ENCODE results near the gene ARHGAP10.

The ARHGAP10 gene

GRCh38 chr4:148029781-148030180 is 297.9 kb downstream of the ARHGAP10 start:
- ChIA-PET POLR2A (no interaction called here), CTCF (interaction anchor here (0.8 to 1.4 kb wide), 4 partner anchors 22 to 121 kb away, joined by 3 to 4 read pairs (median 3); no protein-coding TSS in a partner anchor)
- no peak for DNase-seq (ENCODE audit: extremely low spot score)
- TF ChIP-seq, protein P1, sequence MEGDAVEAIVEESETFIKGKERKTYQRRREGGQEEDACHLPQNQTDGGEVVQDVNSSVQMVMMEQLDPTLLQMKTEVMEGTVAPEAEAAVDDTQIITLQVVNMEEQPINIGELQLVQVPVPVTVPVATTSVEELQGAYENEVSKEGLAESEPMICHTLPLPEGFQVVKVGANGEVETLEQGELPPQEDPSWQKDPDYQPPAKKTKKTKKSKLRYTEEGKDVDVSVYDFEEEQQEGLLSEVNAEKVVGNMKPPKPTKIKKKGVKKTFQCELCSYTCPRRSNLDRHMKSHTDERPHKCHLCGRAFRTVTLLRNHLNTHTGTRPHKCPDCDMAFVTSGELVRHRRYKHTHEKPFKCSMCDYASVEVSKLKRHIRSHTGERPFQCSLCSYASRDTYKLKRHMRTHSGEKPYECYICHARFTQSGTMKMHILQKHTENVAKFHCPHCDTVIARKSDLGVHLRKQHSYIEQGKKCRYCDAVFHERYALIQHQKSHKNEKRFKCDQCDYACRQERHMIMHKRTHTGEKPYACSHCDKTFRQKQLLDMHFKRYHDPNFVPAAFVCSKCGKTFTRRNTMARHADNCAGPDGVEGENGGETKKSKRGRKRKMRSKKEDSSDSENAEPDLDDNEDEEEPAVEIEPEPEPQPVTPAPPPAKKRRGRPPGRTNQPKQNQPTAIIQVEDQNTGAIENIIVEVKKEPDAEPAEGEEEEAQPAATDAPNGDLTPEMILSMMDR (IDR thresholded peaks at IDR 0.05; ENCODE audit: control extremely low read depth, extremely low read depth, low read depth, missing control alignments): no peak

DNA sequence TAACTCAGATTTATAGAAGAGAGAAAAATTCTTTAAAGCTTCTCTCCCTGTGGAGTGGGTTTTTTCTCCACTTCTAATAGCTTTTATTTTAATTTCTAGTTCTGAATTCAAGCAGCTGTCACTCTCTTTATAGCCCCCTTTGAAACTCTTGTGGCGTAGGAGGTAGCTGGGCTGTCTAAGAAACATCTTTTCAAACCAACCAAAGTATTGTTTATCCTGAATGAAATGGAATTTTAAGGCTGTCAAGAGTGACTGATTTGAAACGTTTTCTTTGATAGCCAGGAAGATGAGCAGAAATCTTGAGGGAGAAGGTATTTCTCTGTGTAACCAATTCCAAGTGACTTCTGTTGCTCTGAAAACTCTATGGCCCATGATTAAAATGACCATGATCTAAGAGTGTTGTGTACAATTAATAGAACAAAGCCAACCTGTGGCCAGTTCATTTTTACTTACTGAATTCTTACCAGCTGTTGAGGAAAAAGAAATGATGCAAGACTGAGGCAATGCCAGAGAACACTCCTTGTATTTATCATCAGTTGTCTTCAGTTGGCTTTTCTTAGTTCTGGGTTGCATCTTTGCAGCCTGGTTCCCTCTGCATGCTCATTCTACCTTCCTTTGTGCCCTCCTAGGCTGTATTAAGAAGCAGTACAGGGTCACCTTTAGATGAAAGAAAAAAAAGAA is 298.4 kb downstream of the ARHGAP10 start:
- ChIA-PET POLR2A (no interaction called here), CTCF (interaction anchor here (0.8 to 1.4 kb wide), 5 partner anchors 15 to 121 kb away, joined by 3 to 4 read pairs (median 3); no protein-coding TSS in a partner anchor)
- TF ChIP-seq, protein P1 (IDR thresholded peaks at IDR 0.05; ENCODE audit: control extremely low read depth, extremely low read depth, low read depth, missing control alignments): no peak
- no peak for DNase-seq (ENCODE audit: extremely low spot score)

GRCh38 chr4:148034813-148035212 is 302.9 kb downstream of the ARHGAP10 start:
- TF ChIP-seq, protein P1 (IDR thresholded peaks at IDR 0.05; ENCODE audit: control extremely low read depth, extremely low read depth, low read depth, missing control alignments): no peak
- ChIA-PET POLR2A (no interaction called here), CTCF (interaction anchor here (0.9 to 2.5 kb wide), 5 partner anchors 9 to 168 kb away, joined by 3 to 12 read pairs (median 3); no protein-coding TSS in a partner anchor)
- DNase-seq (ENCODE audit: extremely low spot score): no peak

DNA sequence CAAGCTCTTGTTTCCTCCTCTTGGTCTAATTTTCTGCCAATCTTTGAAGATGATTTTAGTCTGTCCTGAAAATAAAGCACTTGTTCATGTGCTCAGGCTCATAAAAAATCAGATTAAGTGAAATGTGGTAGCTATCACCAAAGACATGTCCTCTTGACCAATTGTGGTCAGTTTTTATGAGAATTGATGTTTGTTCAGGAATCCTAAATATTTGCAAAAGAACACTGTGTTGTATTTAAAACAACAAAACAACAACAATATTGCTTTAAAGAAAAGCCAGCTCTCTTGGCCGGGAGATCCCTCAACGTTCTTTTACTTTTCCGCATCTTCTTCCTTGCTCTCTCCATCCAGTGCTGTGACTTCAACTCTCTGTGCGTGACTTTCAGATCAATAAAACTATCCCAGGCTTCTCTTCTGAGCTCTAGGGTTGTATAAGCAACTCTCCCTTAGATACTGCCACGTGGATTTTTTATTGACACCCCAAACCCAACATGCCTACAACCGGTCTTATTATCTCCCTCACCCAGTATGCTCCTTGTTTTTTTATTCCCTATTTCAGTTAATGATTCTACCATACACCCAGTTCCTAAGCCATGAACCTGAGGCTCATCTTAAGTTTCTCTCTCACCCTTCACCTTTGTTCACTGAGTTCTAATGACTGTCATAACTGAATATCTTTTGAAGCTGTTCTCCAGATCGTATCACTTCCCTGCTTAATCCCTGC is 309.9 kb downstream of the ARHGAP10 start:
- ChIA-PET CTCF (interaction anchor here (0.7 to 3.2 kb wide), 6 partner anchors 9 to 36 kb away, joined by 3 to 21 read pairs (median 4); no protein-coding TSS in a partner anchor), POLR2A (no interaction called here)
- DNase-seq (ENCODE audit: extremely low spot score): no peak
- TF ChIP-seq, protein P1 (IDR thresholded peaks at IDR 0.05; ENCODE audit: control extremely low read depth, extremely low read depth, low read depth, missing control alignments): no peak

DNA sequence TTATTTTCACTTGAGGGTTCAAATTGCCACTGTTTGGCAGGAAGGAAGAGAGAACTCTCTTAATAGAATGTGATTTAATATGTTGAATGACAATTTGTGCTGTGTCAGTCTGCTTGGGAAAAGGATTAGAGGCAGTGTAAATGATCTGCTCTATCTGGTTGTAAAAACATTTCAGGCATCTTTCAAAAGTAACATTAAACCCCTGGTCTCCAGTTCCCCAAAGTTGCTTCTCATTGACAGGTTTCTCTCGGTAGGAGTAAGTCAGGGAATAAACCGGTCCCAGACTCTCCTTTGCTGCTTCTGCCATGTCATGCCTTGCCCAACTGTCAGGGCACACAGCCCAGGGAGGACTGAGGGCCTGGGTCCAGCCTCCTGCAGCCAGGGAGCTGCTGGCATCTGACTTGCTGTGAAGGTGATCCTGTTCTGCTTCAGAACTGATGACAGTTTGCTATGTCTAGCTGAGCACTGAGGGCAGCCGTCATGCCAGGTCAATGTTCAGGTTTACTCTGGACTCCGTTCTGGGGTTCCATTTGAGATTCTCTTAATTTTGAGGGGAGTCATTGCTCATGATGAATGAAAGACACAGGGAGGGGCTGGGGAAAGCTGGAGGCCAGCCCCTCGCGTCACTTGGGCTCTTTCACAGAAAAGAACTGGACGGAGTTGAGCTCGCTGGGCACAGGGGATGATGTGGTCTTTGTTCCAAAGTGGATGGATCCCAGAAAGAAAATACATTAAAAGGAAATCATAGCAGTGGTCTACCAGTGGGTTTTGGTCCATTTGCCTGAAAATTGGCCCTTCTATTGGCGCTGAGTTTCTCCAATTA is 312.4 kb downstream of the ARHGAP10 start:
- CTCF ChIA-PET: interaction anchor here (0.7 to 3.2 kb wide), 11 partner anchors 9 to 114 kb away, joined by 3 to 15 read pairs (median 3); no protein-coding TSS in a partner anchor

More for the DNA sequence above, 312.4 kb downstream of the ARHGAP10 start:
- POLR2A ChIA-PET: interaction anchor here (0.6 to 1.0 kb wide), 2 partner anchors 13 to 75 kb away, joined by 3 to 5 read pairs; no protein-coding TSS in a partner anchor
- TF ChIP-seq, protein P1 (IDR thresholded peaks at IDR 0.05; ENCODE audit: control extremely low read depth, extremely low read depth, low read depth, missing control alignments): no peak
- no peak for DNase-seq (ENCODE audit: extremely low spot score)

Data from GM10248 (cell line).